Prostate gland (tissue), 2 donors: ENCODE results near the gene CSNK1D. TPM values are rescaled to one million over a fixed set of nuclear protein-coding genes. Genes with fewer than 3 reads are reported as not detected.

Source experiments
- DNase-seq: peaks from one replicate; pipeline ENCODE4 v3.0.0-alpha.2; 2019; ENCODE audit warnings: low spot score
- H3K27ac ChIP-seq, 2 donors: fragments of 200-600 bp; sonication (generic); 2 replicates each; pipeline ENCODE4 v1.5.1; 2017 to 2019
- H3K27me3 ChIP-seq: fragments of 200-600 bp; sonication (generic); replicated peaks from 2 replicates; pipeline ENCODE4 v1.5.1; 2019; ENCODE audit not compliant: insufficient read depth
- H3K36me3 ChIP-seq, 2 donors: fragments of 200-600 bp; sonication (generic); 1 replicate in 1 of 2; 2 replicates in 1 of 2; pipeline versions ENCODE4 v1.5.1 to v1.8.1; 2017 to 2019
- H3K4me1 ChIP-seq: fragments of 200-600 bp; sonication (generic); replicated peaks from 2 replicates; pipeline ENCODE4 v1.5.1; 2019
- H3K4me3 ChIP-seq, 2 donors: fragments of 200-600 bp; sonication (generic); 2 replicates each; pipeline ENCODE4 v1.5.1; 2017 to 2019
- H3K9me3 ChIP-seq: fragments of 200-600 bp; sonication (generic); 2 replicates; pipeline ENCODE4 v1.5.1; 2017
- CTCF ChIP-seq, 4 experiments: fragments of 200-600 bp in 2 of 4; fragments of 450-650 bp in 2 of 4; sonication (generic) in 2 of 4; IDR thresholded peaks; 1 replicate in 3 of 4; 2 replicates in 1 of 4; pipeline ENCODE4 v1.5.1; 2016 to 2019; ENCODE audit warnings: antibody characterized with exemption in 4 of 4, mild to moderate bottlenecking in 2 of 4, moderate library complexity in 2 of 4
- POLR2A ChIP-seq: fragments of 450-650 bp; IDR thresholded peaks from one replicate; pipeline ENCODE4 v1.6.1; 2016; ENCODE audit warnings: antibody characterized with exemption, mild to moderate bottlenecking
- POLR2AphosphoS5 ChIP-seq: sonication (generic); formaldehyde crosslinking; IDR thresholded peaks from one replicate; pipeline ENCODE4 v1.6.1; 2017; ENCODE audit warnings: antibody characterized with exemption
- WGBS: methylation state at CpG from one replicate; pipeline ENCODE4 v1.1.5; 2018; 5-methylcytosine and 5-hydroxymethylcytosine counted together
- intact Hi-C: fragments of 100-400 bp; cut with DNase I; formaldehyde crosslinking; loops from one replicate; pipeline ENCODE4 v1.14.2; 2022
- total RNA-seq, 2 donors: library from RNA; depleted of rRNA; stranded (reverse); fragments of >200 nt; gene quantifications; one replicate each; pipeline ENCODE4 v1.1.0, GENCODE V29; 2016

CSNK1D gene
- total RNA-seq, 2 donors from 2014 or later: 80.3 to 155 TPM

- intact Hi-C loops: no loop called here
- 38% methylated on average over 29 of the region's 29 CpGs for WGBS
- Histone ChIP-seq H3K27ac (peak overlapping the region; percentile 77 to 80), H3K4me3 (no peak overlapping the region), H3K9me3 (no peaks in the 10 kb centered on the region), H3K27me3 (no peaks in the 10 kb centered on the region), H3K4me1 (peaks cover 60% of the 10 kb centered on the region), H3K36me3 (peaks cover 13 to 24% of the 10 kb centered on the region in 2 donors)
- DNase-seq: peak; percentile 85
- TF ChIP-seq POLR2AphosphoS5 (peak; percentile 62), POLR2A (peak; percentile 10), CTCF (IDR thresholded peaks at IDR 0.05) (no peak)
Measured at GRCh38 chr17:82242977-82243647, 30.4 kb downstream of the CSNK1D start.

- peaks cover 11 to 20% of the 10 kb centered on the region in 2 donors for H3K36me3 ChIP-seq
- WGBS: 33% methylated on average over 24 of the region's 24 CpGs
- H3K27me3 ChIP-seq: no peaks in the 10 kb centered on the region
- peaks cover 60% of the 10 kb centered on the region for H3K4me1 ChIP-seq
- H3K9me3 ChIP-seq: no peaks in the 10 kb centered on the region
- peak overlapping the region; percentile 77 to 80 for H3K27ac ChIP-seq
- H3K4me3 ChIP-seq: no peak overlapping the region
- intact Hi-C loops: no loop called here
- TF ChIP-seq CTCF (IDR thresholded peaks at IDR 0.05): no peak
- no peak for TF ChIP-seq POLR2A
- no peak for TF ChIP-seq POLR2AphosphoS5
- no peak for DNase-seq
Measured at GRCh38 chr17:82242698-82242976, 30.9 kb downstream of the CSNK1D start.

DNA sequence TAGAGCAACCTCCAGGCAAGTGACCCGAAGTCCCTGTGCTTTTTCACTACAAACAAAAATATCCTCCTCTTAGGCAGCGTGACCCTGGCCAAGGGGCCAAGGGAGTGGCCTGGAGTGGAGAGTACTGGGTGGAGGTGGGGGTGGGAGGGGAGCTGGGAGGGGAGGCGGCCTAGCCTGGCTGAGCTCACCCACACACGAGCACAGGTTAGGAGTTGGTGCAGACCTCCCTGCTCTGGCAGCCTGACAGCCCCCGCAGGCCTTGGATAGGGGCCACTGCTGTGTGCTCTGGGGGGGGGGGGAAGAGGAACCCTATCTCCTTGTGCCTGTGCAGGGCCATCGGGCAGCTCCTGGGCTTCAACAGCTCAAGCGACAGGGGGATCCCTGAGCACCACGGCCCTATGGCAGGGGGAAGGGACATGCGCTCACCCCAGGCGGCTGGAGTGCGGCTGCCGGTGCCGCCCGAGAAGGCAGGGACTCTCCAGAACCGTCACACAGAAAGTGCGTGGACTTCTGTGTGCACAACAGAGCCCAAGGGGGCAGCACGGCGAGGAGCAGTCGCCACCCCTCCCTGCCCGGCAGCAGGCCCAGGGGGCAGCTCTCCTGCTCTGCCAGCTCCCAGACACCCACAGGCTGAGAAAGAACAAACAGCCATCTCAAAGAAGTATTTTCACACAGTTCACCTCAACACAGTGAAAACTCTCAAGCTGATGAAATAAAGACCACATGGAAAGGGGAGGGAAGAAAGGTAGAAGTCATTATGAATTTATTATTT, 31.4 kb downstream of the CSNK1D start:
- TF ChIP-seq POLR2A (no peak), CTCF (IDR thresholded peaks at IDR 0.05) (no peak), POLR2AphosphoS5 (no peak)
- Histone ChIP-seq H3K9me3 (no peaks in the 10 kb centered on the region), H3K27me3 (no peaks in the 10 kb centered on the region), H3K27ac (peak overlapping the region; percentile 77 to 80), H3K36me3 (peaks cover 11 to 19% of the 10 kb centered on the region in 2 donors), H3K4me3 (no peak overlapping the region), H3K4me1 (peaks cover 56% of the 10 kb centered on the region)
- WGBS: 14% methylated on average over 20 of the region's 20 CpGs
- no peak for DNase-seq
- intact Hi-C loops: no loop called here

GRCh38 chr17:82241183-82241925, 32.1 kb downstream of the CSNK1D start:
- H3K36me3 ChIP-seq: peaks cover 11 to 18% of the 10 kb centered on the region in 2 donors
- no peaks in the 10 kb centered on the region for H3K27me3 ChIP-seq
- WGBS: 36% methylated on average over 23 of the region's 27 CpGs
- peaks cover 53% of the 10 kb centered on the region for H3K4me1 ChIP-seq
- H3K4me3 ChIP-seq: no peak overlapping the region
- TF ChIP-seq POLR2AphosphoS5 (no peak), POLR2A (no peak)
- intact Hi-C loops: no loop called here
- DNase-seq: peak; percentile 66
- H3K27ac ChIP-seq: peak overlapping the region; percentile 77 to 80
- no peaks in the 10 kb centered on the region for H3K9me3 ChIP-seq

GRCh38 chr17:82240506-82241182, 32.9 kb downstream of the CSNK1D start:
- WGBS: 78% methylated on average over 17 of the region's 20 CpGs
- TF ChIP-seq POLR2AphosphoS5 (no peak), CTCF (IDR thresholded peaks at IDR 0.05) (no peak), POLR2A (no peak)
- Histone ChIP-seq H3K36me3 (peaks cover 11% of the 10 kb centered on the region in 2 donors), H3K9me3 (no peaks in the 10 kb centered on the region), H3K4me3 (no peak overlapping the region), H3K4me1 (peaks cover 59% of the 10 kb centered on the region), H3K27me3 (no peaks in the 10 kb centered on the region), H3K27ac (peak overlapping the region; percentile 77 to 80)
- intact Hi-C loops: no loop called here
- no peak for DNase-seq
